Muscle layer of duodenum (tissue), 2 donors: ENCODE measurements around the gene TGM1.

Source experiments
- H3K27ac ChIP-seq: one replicate; pipeline ENCODE4 v1.7.0; 2013; ENCODE audit warnings: mild to moderate bottlenecking, low read length
- H3K27me3 ChIP-seq: one replicate; pipeline ENCODE4 v1.7.0; 2013; ENCODE audit warnings: low read depth, mild to moderate bottlenecking, control low read depth, low read length
- H3K36me3 ChIP-seq, 2 donors: one replicate each; pipeline ENCODE4 v1.7.0; 2013; ENCODE audit warnings: low read length in 2 of 2, control low read depth in 1 of 2, mild to moderate bottlenecking in 1 of 2; ENCODE audit not compliant: insufficient read depth in 2 of 2, control insufficient read depth in 1 of 2
- H3K4me1 ChIP-seq, 2 donors: one replicate each; pipeline ENCODE4 v1.7.0; 2013; ENCODE audit warnings: low read length in 2 of 2, mild to moderate bottlenecking in 2 of 2, control low read depth in 1 of 2, moderate library complexity in 1 of 2; ENCODE audit not compliant: insufficient read depth in 2 of 2, control insufficient read depth in 1 of 2
- H3K4me3 ChIP-seq, 2 donors: one replicate each; pipeline ENCODE4 v1.7.0; 2013; ENCODE audit warnings: low read length in 2 of 2, low read depth in 1 of 2, mild to moderate bottlenecking in 1 of 2
- H3K9me3 ChIP-seq, 2 donors: one replicate each; pipeline ENCODE4 v1.7.0; 2013; ENCODE audit warnings: low read length in 2 of 2, control low read depth in 1 of 2, mild to moderate bottlenecking in 1 of 2; ENCODE audit not compliant: control insufficient read depth in 1 of 2
- donor health status: healthy.

Gene TGM1

DNA sequence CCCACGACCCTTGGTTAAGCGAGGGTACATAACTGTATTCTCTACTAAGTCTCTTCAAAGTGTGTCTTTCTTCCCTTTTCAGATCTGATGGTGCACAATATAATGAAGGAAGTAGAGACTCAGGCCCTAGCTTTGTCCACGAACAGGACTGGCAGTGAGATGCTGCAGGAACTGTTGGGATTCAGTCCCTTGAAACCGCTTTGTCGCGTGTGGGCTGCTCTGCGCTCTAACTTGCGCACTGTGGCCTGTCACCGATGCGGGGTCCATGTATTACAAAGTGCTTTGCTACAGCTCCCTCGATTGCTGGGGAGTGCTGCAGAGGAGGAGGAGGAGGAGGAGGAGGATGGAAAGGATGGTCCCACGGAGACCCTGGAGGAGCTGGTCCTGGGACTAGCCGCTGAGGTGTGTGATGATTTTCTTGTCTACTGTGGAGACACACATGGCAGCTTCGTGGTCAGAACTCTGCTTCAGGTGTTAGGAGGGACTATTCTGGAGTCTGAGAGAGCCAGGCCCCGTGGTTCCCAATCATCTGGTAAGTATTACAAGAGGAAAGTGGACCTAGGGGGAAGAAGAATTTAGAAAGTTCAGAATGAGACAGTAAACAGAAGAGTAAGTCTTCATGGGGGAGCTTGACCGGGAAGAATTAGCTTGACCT is 37.5 kb upstream of the TGM1 start:
- peak overlapping the region; percentile 81 to 93 for H3K4me3 ChIP-seq
- no peaks in the 10 kb centered on the region for H3K27me3 ChIP-seq
- no peaks in the 10 kb centered on the region for H3K9me3 ChIP-seq
- peaks cover 47 to 51% of the 10 kb centered on the region in 2 donors for H3K36me3 ChIP-seq
- H3K27ac ChIP-seq, result peak overlapping the region; percentile 89
- H3K4me1 ChIP-seq, result peaks cover 12 to 29% of the 10 kb centered on the region in 2 donors

DNA sequence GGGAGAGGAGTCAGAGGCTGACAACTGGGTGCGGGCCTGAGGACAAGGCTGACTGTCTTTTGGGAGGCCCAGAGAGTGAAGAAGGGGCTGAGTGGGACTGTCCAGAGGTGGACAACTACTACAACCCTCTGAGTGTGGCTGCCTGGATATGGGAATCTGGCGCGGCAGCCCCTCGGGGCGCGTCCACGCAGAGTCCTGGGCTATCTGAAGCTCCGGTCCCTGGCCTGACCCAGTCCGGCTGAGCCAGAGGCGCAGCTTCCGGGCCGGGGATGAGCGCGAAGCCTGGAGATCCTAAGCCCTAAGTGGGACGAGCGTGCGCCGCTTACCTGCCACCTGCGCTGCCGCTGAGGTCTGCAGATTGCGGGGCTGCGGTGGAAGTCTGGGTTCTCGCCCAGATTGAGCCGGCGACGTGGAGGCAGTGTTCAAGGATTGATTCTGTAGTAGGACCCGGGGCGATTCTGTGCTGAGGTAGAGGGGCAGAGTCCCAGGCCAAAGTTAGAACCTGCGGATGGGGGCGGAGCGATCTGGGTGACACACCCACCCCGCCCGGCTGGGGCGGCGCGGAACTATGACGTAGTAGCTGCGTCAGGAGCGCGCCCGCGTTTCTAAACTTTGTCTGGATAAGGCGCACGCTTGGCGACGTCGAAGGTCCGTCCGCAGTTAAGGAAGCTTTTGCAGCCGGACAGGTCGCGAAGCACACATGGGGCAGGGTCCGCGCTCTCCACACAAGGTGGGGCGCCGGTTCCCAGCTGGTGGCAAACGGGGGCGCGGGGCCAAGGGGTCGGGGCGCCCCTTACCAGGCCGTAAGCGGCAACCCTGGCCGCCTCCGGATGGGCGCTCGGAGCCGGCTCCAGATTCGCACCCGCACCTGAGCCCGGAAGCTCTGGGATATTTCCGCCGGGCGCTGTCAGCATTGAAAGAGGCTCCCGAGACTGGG is 36.5 kb upstream of the TGM1 start, which contains the start of the genes DHRS1 and NOP9:
DHRS1 (minus strand) TSS at position 526 of the 937 bp plus-strand sequence. CDS start 674 bp downstream, outside the sequence.
NOP9 (plus strand) TSS at position 596 of the 937 bp plus-strand sequence; CDS start at position 701, 105 bp downstream.
- peaks cover 39 to 46% of the 10 kb centered on the region in 2 donors for H3K36me3 ChIP-seq

DNA sequence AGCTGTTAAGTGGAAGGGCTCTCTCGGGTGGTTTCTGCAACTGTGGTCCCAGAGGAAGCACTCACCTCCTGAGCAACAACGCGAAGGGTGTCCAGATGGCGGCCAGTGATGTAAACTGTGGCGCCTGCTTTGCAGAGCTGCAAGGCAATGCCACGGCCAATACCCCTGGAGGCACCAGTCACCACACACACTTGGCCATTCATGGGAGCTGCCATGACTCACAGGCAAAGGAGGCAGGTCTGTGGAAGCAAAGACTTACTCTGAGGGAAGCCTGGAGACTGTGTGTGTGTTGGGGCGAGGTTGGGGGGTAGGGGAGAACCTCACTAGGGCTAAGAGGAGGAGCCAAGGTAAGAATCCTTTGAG is 35.9 kb upstream of the TGM1 start:
- Histone ChIP-seq H3K4me3 (peak overlapping the region; percentile 81 to 93), H3K9me3 (no peaks in the 10 kb centered on the region), H3K36me3 (peaks cover 32 to 40% of the 10 kb centered on the region in 2 donors), H3K27me3 (no peaks in the 10 kb centered on the region), H3K27ac (peak overlapping the region; percentile 89), H3K4me1 (peaks cover 12 to 29% of the 10 kb centered on the region in 2 donors)

More for the DNA sequence above, 36.5 kb upstream of the TGM1 start, which contains the start of the genes DHRS1 and NOP9:
- Histone ChIP-seq H3K9me3 (no peaks in the 10 kb centered on the region), H3K27ac (peak within 1 kb of the TSS; percentile 89), H3K4me1 (peaks cover 12 to 29% of the 10 kb centered on the region in 2 donors), H3K27me3 (no peaks in the 10 kb centered on the region), H3K4me3 (peak within 1 kb of the TSS; percentile 81 to 93)

DNA sequence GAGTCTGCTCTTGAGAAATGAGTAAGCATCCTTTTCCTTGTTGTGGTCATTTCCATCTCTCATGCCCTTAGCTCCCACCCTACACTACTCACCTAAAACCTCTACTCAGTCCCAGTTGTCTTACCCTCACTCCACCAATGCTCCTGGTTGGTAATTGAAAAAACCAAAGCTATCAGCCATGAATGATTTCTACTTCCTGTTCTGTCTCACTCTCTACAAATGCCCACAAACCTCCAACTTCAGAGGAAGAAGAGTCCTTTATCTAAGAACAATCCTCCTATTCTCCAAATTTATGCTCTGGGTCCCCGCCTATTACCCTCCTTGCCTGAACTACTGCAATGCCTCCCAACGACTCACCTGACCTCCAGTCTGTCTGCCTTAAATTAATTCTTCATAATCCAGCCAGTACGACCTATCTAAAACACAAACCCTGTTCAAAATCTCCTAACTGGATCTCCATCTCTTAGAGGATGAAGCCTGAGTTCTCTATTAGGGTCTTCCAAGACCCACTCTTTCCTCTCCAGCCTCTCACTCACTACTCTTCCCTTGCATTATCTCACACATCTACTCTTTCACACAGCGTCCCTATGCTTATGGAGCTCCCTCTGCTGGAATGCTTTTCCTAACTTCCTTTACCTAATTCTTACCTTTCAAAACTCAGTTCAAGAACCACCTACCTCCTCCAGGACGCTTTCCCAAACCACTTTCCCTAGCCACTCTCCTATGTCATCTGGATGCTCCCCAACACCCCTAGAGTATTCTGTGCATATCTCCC is 34.4 kb upstream of the TGM1 start:
- Histone ChIP-seq H3K4me3 (no peak overlapping the region), H3K9me3 (no peaks in the 10 kb centered on the region), H3K36me3 (peaks cover 26 to 28% of the 10 kb centered on the region in 2 donors), H3K27ac (peak overlapping the region; percentile 52), H3K4me1 (peaks cover 12 to 29% of the 10 kb centered on the region in 2 donors), H3K27me3 (no peaks in the 10 kb centered on the region)

DNA sequence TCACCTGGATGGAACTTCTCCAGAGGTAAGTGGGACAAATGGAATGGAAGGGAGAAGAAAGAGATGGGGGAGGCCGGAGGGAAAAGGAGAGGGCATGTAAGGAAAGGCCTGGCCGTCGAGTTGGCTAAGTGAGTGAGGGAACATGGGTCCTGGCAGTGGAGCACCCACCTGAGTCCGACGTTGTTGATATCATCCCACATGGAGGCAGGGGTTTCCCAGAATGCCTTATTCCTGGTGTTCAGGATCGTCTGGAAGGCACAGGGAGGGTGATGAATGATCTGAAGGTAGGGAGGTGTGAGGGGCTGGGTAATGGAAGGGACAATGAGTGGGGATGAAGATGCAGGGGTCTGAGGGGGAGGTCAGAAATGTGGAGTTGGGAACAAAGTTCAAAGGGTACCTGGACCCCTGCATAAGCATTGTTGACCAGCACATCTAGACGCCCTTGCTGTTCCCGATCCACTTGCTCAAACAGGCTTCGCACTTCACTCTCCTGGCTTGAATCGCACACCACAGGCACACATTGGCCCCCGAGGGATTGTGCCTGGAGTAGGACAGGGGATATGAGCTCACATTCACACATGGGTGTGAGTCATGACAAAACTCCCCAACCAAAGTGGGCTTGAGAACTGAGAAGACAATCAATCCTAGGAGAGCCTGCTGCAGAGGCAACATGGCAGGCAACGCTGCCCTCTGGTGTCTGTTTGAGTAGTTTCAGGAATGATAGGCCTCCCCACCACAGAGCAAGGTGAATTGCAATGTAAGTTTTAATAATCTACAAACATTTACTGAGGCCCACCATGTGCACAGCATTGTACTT is 33.6 kb upstream of the TGM1 start:
- H3K9me3 ChIP-seq, result no peaks in the 10 kb centered on the region
- H3K4me3 ChIP-seq, result no peak overlapping the region
- H3K27me3 ChIP-seq, result no peaks in the 10 kb centered on the region
- H3K4me1 ChIP-seq, result peaks cover 12 to 29% of the 10 kb centered on the region in 2 donors
- peak overlapping the region; percentile 57 for H3K27ac ChIP-seq
- peaks cover 26 to 28% of the 10 kb centered on the region in 2 donors for H3K36me3 ChIP-seq

DNA sequence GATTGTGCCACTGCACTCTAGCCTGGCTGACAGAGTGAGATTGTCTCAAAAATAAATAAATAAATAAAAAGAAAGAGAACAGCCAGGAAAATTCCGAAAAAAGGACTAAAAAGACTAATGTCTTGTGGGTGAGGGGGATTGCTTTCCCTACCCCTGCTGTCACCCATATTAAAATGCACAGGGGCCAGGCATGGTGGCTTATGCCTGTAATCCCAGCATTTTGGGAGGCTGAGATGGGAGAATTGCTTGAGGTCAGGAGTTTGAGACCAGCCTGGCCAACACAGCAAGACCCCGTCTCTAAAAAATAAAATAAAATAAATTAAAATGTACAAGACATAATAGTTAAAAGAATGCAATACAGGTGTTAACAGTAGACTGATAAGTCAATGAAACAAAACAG is 30.5 kb upstream of the TGM1 start:
- Histone ChIP-seq H3K4me1 (peaks cover 0 to 9% of the 10 kb centered on the region in 2 donors), H3K36me3 (peaks cover 44 to 49% of the 10 kb centered on the region in 2 donors), H3K27ac (no peak overlapping the region), H3K27me3 (no peaks in the 10 kb centered on the region), H3K4me3 (no peak overlapping the region), H3K9me3 (no peaks in the 10 kb centered on the region)

DNA sequence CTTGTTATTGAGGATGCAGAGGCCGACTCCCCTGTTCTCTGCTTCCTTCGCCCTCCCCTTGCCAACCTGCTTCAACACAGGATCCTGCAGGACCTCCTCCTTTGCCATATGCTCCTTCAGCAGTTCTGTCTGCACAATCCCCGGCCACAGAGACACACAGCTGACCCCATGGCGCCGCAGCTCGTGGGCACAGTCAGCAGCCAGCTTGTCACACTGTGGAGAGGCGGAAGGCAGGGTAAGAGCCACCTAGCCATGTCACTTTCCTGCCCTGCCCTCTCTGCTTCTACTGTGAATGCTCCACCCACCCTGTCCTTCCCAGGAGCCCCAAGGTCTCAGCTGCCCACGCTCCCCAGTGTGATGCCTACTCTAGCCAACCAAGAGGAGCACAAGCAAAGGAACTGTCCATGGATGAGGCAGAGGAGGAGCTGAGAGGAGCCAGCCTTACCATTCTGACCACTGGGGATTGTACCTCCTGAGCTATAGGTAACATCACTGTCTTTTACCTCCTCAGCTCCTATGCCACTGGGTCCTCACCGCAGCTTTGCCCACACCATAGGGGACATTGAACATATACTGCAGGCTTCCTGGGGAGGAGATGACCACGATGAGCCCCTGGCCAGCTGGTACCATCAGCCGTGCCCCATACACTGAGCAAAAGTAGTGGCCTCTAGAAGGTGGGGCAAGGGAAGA is 29.3 kb upstream of the TGM1 start:
- no peaks in the 10 kb centered on the region for H3K9me3 ChIP-seq
- peaks cover 0 to 8% of the 10 kb centered on the region in 2 donors for H3K4me1 ChIP-seq
- H3K36me3 ChIP-seq, result peaks cover 44 to 49% of the 10 kb centered on the region in 2 donors
- H3K4me3 ChIP-seq, result no peak overlapping the region
- H3K27me3 ChIP-seq, result no peaks in the 10 kb centered on the region
- H3K27ac ChIP-seq, result no peak overlapping the region

DNA sequence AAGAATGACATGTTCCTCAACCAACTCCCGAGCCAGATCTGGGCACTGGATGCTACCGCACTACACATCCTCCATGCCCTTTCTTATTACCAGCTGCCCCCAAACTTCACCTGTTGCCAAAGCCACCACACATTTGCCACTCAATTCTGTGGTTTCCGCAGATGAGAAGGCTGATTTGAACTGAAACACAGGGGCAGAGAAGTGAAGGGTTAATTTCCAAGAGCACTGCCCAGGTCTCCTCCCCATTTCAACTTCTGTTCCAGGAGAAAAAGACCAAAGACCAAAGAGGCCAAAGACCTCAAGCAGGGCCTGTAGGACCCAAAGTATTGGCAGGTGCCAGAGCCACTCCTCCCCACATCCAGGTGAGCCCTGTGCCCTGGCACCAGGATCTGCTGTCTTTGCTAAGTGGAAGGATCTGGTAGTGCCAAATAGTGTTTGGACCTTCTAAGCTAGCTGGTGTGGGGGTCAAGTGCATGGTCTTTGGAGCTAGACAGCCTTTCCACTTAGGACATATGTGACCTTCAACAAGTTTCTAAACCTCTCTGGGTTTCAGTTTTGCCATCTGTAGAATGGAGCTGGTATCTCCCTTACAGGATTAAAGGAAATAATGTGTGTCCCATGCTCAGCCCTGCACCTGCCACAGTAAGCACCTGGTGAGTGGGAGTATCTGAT is 28.6 kb upstream of the TGM1 start:
- no peaks in the 10 kb centered on the region for H3K27me3 ChIP-seq
- H3K9me3 ChIP-seq, result no peaks in the 10 kb centered on the region
- H3K27ac ChIP-seq, result no peak overlapping the region
- H3K36me3 ChIP-seq, result peaks cover 44 to 49% of the 10 kb centered on the region in 2 donors
- H3K4me3 ChIP-seq, result no peak overlapping the region
- H3K4me1 ChIP-seq, result peaks cover 0 to under 1% of the 10 kb centered on the region in 2 donors

DNA sequence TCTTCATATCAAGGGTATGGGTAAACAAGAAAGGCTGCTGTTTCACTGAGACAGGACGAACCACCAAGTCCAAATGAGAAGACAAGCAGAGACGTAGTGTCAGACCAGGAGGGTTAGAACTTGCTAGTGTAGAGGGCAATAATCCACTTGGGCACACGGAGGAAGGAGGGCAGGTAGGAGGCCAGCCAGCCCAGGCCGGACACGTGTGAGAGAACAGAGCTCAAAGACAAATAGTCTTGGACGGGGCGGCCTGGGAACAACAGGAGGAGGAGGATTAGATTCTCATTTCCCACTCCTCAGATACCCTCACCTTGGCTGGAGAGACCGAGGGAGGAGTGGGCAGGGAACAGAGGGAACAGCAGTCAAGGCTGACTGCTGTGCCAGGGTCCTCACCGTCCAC is 27.8 kb upstream of the TGM1 start:
- no peak overlapping the region for H3K27ac ChIP-seq
- no peaks in the 10 kb centered on the region for H3K9me3 ChIP-seq
- no peak overlapping the region for H3K4me3 ChIP-seq
- no peaks in the 10 kb centered on the region for H3K4me1 ChIP-seq
- peaks cover 40 to 42% of the 10 kb centered on the region in 2 donors for H3K36me3 ChIP-seq
- H3K27me3 ChIP-seq, result no peaks in the 10 kb centered on the region
